EH (cell line): Measurements from ENCODE around the gene NUDT2.
"Not testable (repeated sequence)": the region's sequence is repeated elsewhere in the genome, so short reads cannot be mapped to it uniquely, and the experiment has no call there.

Source experiments
- DNase-seq: peaks from one replicate; pipeline ENCODE4 v3.0.0-alpha.2; 2015; ENCODE audit warnings: low read depth

NUDT2 gene

DNA sequence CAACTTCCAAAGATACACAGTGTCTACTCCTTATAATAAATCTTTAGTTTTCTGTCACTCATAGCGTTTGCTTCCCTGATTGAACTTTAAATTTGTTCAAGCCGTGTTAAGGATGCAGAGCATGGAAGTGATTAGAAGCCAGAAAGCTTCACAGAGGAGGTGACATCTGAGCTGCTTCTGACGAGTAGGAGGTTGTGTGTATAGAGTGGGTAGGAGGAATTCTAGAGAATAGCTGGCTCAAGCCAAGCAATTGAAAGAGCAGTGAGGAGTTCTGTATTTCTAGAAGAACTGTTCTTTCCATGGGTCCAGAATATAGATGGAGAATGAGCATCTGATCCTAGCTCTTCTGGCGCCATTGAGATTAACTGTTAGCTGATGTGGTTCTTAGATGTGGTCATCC, 6.0 kb downstream of the NUDT2 start:
- no peak for DNase-seq

DNA sequence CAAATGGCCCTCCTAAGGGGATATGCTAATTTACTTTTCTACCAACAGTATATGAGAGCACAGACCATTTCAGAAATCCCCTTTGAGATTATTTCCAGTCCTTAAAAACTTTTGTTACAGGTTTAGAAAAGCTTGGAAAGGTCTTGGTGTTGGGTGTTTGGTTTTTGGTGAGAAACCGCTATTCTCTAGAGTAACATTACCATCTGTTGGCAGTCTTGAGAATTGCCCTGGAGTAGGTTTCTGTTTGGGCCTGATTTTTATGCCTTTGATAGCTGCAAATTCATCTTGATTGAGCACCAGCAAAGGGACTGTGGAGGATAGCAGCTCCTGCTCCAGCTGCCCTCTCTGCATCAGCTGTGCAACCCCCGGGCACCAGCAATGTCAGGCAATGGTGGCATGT, 8.0 kb downstream of the NUDT2 start:
- DNase-seq, result no peak

DNA sequence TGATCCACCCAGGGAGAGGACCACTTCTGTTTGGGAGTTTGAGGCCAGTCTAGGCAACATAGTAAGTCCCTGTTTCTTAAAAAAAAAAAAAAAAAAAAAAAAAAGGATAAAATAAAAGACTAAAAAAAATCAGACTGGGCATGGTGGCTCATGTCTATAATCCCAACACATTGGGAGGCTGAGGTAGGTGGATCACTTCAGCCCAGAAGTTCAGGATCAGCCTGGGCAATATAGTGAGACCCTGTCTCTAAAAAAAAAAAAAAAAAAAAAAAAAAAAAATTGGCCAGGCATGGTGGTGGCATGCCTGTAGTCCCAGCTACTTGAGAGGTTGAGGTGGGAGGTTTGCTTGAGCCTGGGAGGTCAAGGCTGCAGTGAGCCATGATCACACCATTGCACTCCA, 8.7 kb downstream of the NUDT2 start:
- not testable (repeated sequence) for DNase-seq

DNA sequence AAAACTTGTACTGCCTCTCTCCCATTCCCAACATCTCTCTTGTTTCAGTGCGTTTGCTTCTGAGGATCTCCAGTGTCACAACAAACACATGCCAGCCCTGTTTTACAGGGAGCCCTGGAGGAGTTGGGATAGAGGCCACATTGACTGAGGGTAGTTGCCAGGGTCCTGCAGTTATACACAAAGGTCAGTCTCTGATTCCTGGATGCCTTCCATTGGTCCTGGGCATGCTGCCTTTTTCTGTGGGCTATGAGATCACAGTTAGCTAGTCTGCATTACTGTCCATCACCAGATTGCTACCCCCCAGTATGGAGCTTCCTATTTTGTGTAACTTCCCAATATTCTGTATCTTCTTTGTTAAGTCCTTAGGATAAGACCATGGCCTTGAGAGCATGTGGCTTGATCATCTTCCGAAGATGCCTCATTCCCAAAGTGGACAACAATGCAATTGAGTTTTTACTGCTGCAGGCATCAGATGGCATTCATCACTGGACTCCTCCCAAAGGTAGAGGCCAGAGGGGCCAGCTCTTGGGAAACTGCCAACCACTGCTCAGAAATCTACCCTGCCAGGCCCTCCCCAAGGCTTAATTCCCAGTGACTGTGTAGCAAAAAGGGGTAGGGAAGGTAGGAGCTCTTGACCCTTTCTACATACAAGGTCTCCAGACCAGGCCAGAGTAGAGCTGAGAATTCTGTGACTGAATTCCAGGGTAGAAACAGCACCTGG, 9.5 kb downstream of the NUDT2 start:
- no peak for DNase-seq

DNA sequence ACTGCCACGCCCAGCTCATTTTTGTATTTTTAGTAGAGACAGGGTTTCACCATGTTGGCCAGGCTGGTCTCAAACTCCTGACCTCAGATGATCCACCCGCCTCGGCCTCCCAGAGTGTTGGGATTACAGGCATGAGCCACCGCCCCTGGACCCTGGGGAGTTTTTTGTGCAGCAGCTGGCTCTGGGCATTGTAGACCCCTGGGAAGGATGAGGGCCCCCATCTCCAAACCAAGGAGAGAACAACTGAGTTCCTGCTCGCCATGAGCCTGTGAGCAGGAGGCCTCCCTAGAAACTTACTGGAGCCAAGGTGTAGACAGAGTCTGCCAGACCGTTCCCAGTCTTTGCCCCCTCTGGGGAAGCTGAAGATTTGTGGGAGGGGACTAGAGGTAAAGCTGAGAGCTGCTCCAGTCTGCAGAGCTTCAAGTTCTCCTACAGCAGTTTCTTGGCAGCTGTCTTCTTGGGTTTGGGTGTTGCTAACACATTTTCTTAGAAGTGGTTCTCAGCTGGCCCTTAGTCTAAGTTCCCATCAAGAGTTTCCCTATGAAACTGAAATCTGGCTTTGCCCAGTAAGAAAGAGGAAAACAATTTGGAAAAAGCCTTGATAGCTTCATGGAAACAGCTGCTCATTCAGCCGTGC, 12.4 kb downstream of the NUDT2 start:
- no peak for DNase-seq

DNA sequence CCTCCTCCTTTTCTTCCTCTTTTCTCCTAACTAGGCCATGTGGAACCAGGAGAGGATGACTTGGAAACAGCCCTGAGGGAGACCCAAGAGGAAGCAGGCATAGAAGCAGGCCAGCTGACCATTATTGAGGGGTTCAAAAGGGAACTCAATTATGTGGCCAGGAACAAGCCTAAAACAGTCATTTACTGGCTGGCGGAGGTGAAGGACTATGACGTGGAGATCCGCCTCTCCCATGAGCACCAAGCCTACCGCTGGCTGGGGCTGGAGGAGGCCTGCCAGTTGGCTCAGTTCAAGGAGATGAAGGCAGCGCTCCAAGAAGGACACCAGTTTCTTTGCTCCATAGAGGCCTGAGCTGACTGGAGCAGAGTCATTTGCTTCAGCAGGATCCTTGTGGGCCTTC, 13.7 kb downstream of the NUDT2 start:
- no peak for DNase-seq

DNA sequence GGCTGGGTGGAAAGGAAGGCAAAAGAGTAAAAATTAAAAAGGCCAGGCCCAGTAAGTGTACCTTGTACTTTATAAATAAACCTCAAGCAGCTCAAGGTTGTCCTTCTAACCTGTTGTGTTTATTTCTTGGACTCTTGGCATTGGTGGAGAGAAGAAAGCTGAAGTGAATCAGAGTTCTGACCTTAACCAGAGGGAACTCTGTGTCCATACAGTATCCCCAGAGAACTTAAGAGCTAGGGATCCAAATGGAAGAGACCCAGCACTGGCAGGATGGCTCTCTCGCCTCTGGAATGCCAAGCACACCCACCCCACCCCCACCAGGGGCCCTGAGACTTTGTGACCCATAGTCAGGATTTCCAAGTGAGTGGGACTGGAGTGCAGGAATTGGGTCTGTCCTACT, 14.2 kb downstream of the NUDT2 start:
- DNase-seq, result no peak

DNA sequence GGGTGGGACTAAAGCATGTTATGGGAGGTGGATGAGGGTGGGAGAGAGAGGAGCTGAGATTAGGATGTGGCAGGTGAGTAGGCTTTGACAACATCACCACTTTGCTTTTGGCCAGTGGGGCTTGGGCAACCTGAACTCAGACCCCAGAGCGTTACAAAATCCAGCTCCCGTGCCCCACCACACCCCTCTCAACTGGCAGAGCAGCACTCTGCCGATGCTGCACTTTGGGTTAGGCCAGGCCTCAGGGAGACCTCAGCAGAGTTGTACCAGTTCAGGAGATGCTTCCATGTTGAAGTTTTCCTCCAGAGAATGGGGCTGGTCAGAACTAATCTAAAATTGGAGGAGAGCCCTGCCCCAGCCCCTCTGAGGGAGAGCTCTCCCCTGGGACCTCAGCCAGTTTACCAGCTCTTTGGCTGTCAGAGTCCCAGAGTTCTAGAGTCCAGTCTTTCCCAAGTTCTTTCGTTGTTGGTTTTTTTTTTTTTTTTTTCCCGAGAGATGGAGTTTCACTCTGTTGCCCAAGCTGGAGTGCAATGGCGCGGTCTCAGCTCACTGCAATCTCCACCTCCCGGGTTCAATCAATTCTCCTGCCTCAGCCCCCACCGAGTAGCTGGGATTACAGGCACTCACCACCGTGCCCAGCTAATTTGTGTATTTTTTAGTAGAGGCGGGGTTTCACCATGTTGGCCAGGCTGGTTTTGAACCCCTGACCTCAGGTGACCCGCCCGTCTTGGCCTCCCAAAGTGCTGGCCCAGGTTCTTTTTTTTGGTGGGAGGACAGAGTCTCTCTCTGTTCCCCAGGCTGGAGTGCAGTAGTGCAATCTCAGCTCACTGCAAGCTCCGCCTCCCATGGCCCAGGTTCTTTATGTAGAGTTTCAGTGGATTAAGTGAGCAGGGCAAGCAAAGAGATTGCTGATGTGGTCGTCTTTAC, 17.8 kb downstream of the NUDT2 start:
- no peak for DNase-seq

DNA sequence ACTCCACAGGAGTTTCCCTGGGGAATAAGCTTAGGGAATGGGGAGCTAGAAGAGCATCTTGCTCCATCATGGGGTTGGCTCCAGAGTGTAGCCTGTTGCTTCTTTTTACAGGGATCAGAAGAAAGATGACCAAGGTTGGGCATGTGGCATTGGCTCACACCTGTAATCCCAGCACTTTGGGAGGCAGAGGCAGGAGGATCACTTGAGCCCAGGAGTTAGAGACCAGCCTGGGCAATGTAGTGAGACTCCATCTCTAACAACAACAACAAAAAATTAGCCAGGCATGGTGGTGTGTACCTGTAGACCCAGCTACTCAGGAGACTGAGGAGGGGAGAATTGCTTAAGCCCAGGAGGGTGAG, 18.4 kb downstream of the NUDT2 start:
- no peak for DNase-seq

DNA sequence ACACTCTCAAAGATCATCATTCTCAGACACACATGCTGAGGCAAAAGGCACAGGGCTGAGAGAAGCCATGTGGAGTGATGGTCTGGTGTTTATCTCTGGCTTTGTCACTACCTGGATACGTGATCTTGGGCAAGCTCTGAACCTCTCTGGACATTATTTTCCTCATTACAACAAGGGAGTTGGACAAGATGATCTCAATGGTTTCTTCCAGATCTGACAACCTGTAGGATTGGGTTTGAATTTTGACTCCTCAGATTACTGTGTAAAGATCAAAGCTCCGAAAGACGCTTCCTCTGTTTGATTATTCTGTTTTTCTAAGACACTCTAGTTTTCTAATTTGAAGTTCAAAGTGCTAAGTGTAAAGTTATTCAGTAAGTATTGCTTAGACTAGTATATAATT, 20.0 kb downstream of the NUDT2 start:
- no peak for DNase-seq

DNA sequence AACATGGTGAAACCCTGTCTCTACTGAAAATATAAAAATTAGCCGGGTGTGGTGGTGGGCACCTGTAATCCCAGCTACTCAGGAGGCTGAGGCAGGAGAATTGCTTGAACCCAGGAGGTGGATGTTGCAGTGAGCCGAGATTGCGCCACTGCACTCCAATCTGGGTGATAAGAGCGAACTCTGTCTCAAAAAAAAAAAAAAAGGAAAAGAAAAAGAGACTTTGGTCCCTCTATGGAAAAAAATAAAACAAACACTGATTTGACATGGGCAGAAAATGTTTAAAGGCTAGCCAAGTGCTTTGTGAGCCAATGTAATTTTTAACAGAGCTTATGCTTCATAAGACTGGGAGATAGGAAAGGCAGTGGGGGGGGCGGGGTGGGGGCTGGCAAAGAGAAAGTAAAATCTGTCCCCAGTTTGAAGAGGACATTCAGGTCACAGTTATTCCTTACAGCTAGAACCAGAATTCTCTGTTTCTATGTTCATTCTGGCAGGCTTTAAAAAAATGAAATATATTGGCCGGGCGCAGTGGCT, 22.8 kb downstream of the NUDT2 start:
- not testable (repeated sequence) for DNase-seq

DNA sequence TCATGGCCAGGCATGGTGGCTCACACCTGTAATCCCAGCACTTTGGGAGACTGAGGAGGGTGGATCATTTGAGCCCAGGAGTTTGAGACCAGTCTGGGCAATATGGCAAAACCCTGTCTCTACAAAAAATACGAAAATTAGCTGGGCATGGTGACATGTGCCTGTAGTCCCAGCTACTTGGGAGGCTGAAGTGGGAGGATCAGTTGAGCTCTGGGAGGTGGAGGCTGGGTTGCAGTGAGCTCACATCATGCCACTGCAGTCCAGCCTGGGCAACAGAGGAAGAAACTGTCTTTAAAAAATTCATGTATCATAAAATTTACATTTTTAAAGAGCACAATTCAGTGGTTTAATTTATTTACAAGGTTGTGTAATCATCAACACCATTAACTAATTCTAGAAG, 23.6 kb downstream of the NUDT2 start:
- not testable (repeated sequence) for DNase-seq

DNA sequence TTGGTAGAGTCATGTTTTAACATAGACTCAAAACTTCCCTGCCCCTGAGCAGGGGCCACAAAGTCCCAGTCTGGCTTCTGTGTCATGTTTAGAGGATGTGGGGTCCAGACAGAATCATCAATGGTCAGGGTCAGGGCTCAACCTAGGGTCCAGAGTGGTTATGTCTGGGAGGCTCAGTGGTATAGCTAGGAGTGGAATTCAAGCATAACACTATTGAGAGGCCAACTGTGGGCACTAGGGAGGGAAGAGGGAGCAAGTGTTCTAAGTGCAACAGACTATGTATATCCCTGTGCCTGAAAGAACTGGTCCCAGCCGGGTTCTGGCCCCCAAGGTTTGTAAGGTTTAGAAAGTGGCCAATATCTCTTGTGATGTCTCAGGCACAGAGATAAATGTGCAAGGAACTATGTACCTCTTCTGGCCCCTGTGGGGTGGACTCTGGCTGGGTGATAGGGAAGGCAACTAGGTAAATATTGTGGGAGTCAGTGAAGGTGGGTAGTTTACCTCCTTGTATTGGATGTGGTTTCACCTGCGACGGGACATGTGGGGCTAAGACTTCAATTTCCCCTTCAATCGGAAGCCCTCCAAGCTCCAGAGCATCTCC, 33.3 kb downstream of the NUDT2 start:
- no peak for DNase-seq

DNA sequence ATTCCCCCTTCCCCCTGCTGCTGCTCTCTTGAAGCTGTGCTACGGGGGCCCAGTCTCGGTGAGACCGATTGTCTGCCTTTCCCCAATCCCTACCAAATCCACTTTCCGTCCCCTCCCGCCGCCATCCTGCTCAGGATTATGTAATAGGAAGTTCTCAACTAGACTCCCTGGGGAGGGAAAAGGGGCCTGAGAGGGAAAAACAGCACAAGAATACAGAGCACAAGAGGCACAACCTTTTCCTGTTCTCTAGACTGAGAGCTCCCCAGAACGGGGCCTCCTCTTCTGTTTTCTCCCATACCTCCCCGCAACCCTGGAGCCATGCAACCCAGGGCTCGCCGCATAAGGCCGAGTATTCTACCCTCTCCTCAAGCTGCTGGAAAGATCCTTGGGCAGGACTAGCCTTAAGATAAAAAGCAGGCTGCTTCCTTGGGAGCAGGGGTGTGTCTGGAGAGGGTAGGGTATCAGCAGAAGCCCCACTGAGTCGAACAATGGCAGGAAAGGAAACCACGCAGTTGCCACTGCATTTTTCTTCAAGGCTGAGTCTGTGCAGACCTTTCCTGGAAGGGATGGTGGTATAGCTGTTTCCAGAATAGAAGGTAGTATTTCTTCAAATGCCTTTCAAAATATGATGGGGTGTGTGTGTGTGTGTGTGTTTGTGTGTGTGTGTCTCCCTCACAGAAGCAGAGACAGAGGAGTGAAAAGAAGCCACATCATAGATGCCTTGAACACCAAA, 34.4 kb downstream of the NUDT2 start:
- DNase-seq, result no peak

DNA sequence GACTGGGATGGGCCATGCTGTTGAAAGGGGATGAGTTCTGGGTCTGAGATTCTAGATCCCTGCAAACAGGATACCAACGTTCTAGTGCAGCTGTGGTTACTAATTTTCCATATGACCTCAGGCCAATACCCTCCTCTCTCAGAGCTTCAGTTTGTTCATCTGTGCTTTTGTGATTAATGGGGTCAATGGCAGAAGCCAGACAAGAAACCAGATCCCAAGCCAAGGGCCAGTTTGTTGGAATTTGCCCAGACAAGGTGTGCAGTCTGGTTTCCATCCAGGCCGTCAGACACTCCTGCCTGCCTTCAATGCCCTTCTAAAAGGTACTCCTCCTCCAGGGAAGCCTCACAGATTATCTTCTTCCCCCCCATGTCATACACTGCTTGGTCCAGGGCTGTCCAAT, 35.9 kb downstream of the NUDT2 start:
- no peak for DNase-seq

DNA sequence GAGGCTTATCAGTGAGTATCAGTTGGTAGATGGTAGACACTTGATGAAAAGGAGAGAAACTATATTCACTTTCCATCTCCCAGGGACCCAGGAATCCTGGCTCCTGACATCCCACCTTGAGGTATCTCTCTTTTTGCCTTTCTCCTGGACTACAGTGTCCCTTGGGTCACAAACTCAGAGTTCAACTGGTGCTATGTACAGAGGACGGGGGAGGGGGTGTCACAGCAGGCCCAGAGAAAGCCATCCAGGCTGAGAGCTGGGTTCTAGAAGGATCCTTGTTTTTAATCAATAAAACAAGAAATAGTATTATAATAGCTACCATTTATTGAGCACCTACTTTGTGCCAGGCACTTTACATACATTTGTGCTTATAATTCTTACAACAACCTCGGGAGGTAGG, 37.0 kb downstream of the NUDT2 start:
- no peak for DNase-seq

DNA sequence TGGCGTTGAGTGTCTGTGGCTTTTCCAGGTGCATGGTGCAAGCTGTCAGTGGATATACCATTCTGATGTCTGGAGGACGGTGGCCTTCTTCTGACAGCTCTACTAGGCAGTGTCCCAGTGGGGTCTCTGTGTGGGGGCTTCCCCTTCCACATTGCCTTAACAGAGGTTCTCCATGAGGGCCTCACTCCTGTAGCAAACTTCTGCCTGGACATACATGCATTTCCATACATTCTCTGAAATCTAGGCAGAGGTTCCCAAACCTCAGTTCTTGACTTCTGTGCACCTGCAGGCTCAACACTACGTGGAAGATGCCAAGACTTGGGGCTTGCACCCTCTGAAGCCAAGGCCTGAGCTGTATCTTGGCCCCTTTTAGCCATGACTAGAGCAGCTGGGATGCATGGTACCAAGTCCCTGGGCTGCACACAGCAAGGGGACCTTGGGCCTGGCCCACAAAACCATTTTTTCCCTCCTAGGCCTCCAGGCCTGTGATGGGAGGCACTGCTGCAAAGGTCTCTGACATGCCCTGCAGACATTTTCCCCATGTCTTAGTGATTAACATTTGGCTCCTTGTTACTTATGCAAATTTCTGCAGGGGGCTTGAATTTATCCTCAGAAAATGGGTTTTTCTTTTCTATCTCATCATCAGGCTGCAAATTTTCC, 38.5 kb downstream of the NUDT2 start:
- not testable (repeated sequence) for DNase-seq

DNA sequence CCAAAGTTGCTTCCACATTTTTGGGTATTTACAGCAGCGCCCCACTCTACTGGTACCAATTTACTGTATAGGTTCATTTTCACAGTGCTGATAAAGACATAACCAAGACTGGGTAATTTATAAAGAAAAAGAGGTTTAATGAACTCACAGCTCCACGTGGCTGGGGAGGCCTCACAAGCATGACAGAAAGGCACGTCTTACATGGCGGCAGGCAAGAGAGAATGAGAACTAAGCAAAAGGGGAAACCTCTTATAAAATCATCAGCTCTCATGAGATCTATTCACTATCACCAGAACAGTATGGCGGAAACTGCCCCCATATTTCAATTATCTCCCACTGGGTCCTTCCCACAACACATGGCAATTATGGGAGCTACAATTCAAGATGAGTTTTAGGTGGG, 39.4 kb downstream of the NUDT2 start:
- DNase-seq, result not testable (repeated sequence)

DNA sequence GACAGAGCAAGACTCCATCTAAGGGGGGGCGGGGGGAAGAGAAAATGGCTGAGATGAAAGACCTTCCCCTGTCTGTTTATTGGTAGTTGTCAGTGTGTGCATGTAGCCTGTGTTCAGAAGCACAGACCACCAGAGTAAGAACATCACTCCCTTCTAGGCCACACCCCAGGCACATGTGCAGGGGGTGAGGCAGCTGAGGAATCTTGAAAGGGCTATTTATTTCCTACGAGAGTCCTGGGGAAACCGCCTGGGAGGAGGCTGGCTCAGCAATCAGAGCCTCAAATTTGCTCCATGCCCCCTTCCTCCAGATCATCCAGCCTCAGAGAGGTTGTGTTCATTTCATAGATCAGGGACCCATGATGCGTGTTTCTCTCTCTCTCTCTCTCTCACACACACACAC, 40.3 kb downstream of the NUDT2 start:
- no peak for DNase-seq

DNA sequence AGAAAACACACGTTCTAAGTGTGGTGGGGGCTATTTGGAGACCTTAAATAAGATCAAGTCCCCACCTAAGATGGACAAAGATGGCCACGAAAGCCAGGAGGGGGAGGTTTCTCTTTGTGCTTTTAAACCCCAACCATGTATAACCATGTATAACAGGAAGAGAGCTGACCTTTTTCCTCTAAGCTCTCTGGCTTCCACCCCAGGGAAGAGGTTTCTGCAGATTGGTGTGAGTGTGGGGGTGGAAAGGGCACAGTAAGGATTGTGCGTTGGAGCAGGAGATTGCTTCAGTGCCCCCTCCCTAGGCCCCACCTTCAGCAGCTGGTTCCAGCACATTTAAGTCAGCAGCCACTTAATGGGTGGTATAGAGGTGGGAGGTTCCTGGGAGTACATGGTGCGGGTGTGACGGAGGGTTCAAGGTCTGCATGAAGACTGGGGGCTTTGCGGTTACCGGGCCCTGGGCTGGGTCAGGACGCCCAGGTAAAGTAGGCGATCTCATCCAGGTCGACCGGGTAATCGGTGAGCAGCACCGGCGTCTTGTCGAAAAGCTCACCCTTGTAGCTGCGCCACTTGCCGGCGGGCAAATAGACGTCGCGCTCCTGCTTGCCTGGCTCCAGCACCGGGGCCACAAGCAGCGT, 41.1 kb downstream of the NUDT2 start:
- DNase-seq, result no peak
